ENCODE results near the gene INPP5D. TPM values are rescaled to one million over a fixed set of nuclear protein-coding genes. Genes with fewer than 3 reads are reported as not detected.

INPP5D gene
- total RNA-seq, 1 donor from 2014 or later = 3.7 TPM

DNA sequence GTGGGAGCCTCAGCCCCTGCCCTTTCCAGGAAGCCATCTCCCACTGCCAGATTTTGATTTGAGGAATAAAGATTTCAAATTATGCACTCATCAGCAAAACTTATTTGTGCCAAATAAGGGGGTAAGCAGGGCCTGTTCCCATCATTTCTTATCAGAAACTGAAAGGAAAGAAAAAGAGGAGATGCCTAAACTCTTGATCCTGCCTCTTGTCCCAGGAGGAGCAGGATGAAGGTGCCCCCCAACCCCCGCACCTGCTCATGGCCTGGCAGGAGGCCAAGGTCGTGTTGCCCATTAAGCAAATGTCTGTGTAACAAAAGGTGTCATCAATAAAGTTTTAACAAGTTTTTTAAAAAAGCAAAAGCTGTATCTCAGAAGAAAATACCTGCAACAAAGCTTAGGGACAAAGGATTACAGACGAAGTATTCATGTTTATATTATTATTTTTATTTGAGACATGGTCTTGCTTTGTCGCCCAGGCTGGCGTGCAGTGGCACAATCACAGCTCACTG lies 80.0 kb downstream of the INPP5D start:
- Histone ChIP-seq H3K36me3 (ENCODE audit: control insufficient read depth, insufficient read depth, low read length) (no peaks in the 10 kb centered on the region), H3K4me3 (ENCODE audit: low read depth, low read length) (no peak overlapping the region), H3K27me3 (ENCODE audit: control insufficient read depth, insufficient read depth, low read length) (peaks cover 3% of the 10 kb centered on the region)
- TF ChIP-seq, protein P1, sequence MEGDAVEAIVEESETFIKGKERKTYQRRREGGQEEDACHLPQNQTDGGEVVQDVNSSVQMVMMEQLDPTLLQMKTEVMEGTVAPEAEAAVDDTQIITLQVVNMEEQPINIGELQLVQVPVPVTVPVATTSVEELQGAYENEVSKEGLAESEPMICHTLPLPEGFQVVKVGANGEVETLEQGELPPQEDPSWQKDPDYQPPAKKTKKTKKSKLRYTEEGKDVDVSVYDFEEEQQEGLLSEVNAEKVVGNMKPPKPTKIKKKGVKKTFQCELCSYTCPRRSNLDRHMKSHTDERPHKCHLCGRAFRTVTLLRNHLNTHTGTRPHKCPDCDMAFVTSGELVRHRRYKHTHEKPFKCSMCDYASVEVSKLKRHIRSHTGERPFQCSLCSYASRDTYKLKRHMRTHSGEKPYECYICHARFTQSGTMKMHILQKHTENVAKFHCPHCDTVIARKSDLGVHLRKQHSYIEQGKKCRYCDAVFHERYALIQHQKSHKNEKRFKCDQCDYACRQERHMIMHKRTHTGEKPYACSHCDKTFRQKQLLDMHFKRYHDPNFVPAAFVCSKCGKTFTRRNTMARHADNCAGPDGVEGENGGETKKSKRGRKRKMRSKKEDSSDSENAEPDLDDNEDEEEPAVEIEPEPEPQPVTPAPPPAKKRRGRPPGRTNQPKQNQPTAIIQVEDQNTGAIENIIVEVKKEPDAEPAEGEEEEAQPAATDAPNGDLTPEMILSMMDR (IDR thresholded peaks at IDR 0.05; ENCODE audit: insufficient read depth, low read length, poor library complexity, severe bottlenecking) = no peak
- DNase-seq (ENCODE audit: low read depth) = no peak

DNA sequence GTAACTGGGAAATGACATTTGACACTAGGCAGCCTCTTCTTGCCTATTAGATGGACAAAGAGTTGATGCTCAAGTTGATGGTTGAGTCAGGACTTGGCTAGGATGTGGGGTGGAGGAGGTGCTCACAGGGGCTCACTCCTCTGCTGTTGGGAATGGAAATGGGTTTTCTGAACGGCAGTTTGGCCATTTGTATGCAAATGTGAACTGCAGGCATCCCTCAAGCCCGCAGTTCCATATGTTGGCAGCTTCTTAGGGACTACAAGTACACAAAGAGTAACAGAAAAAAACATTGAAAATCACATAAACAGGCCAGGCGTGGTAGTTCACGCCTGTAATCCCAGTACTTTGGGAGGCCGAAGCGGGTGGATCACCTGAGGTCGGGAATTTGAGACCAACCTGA lies 80.8 kb downstream of the INPP5D start:
- Histone ChIP-seq H3K4me3 (ENCODE audit: low read depth, low read length) (no peak overlapping the region), H3K27me3 (ENCODE audit: control insufficient read depth, insufficient read depth, low read length) (peaks cover 3% of the 10 kb centered on the region), H3K36me3 (ENCODE audit: control insufficient read depth, insufficient read depth, low read length) (no peaks in the 10 kb centered on the region)
- DNase-seq (ENCODE audit: low read depth) = no peak
- TF ChIP-seq, protein P1 (IDR thresholded peaks at IDR 0.05; ENCODE audit: insufficient read depth, low read length, poor library complexity, severe bottlenecking) = no peak

- Histone ChIP-seq H3K4me3 (ENCODE audit: low read depth, low read length) (no peak overlapping the region), H3K36me3 (ENCODE audit: control insufficient read depth, insufficient read depth, low read length) (no peaks in the 10 kb centered on the region), H3K27me3 (ENCODE audit: control insufficient read depth, insufficient read depth, low read length) (peaks cover 3% of the 10 kb centered on the region)
- DNase-seq (ENCODE audit: low read depth) = no peak
- TF ChIP-seq, protein P1 (IDR thresholded peaks at IDR 0.05; ENCODE audit: insufficient read depth, low read length, poor library complexity, severe bottlenecking) = no peak
Measured at GRCh38 chr2:233141901-233142300, 81.8 kb downstream of the INPP5D start.

- Histone ChIP-seq H3K36me3 (ENCODE audit: control insufficient read depth, insufficient read depth, low read length) (no peaks in the 10 kb centered on the region), H3K4me3 (ENCODE audit: low read depth, low read length) (no peak overlapping the region)
- TF ChIP-seq, protein P1 (IDR thresholded peaks at IDR 0.05; ENCODE audit: insufficient read depth, low read length, poor library complexity, severe bottlenecking) = no peak
Measured at GRCh38 chr2:233142355-233142897, 82.3 kb downstream of the INPP5D start.

DNA sequence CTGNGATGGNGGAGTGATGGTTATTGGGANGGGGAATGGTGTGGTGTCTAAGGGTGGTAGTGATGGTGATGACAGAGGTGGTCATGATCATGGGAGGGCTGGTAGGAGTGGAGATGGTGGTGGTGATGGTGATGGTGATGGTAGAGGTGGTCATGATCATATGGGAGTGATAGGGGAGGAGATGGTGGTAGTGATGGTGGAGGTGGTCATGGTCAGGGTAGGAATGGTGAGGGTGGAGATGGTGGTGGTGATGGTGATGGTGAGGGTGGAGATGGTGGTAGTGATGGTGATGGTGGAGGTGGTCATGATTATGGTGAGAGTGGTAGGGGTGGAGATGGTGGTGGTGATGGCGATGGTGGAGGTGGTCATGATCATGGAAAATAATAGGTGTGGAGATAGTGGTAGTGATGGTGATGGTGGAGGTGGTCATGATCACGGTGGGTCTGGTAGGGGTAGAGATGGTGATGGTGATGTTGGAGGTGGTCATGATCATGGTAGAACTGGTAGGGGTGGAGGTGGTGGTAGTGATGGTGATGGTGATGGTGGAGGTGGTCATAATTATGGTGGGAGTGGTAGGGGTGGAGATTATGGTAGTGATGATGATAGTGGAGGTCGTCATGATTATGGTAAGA lies 83.7 kb downstream of the INPP5D start:
- DNase-seq (ENCODE audit: low read depth) = no peak
- peaks cover 6% of the 10 kb centered on the region for H3K27me3 ChIP-seq (ENCODE audit: control insufficient read depth, insufficient read depth, low read length)
- no peak overlapping the region for H3K4me3 ChIP-seq (ENCODE audit: low read depth, low read length)
- H3K36me3 ChIP-seq (ENCODE audit: control insufficient read depth, insufficient read depth, low read length) = no peaks in the 10 kb centered on the region
- TF ChIP-seq, protein P1 (IDR thresholded peaks at IDR 0.05; ENCODE audit: insufficient read depth, low read length, poor library complexity, severe bottlenecking) = no peak

More at GRCh38 chr2:233142355-233142897, 82.3 kb downstream of the INPP5D start:
- DNase-seq (ENCODE audit: low read depth) = no peak
- H3K27me3 ChIP-seq (ENCODE audit: control insufficient read depth, insufficient read depth, low read length) = peaks cover 3% of the 10 kb centered on the region
